ENCODE measurements around the gene SCN4B. TPM values are rescaled to one million over a fixed set of nuclear protein-coding genes. Genes with fewer than 3 reads are reported as not detected.

The SCN4B gene
- total RNA-seq, 1 experiment from 2014 or later, result 1.6 TPM

- Mint-ChIP-seq H3K27ac (no peak overlapping the region), H3K4me3 (no peak overlapping the region), H3K9me3 (peaks cover 0 to 2% of the 10 kb centered on the region in 2 experiments; a peak in 2 of 5 replicates), H3K36me3 (ENCODE audit: insufficient read depth in 1 of 3, low read depth in 3 of 3) (no peaks in the 10 kb centered on the region), H3K4me1 (peaks cover 6 to 12% of the 10 kb centered on the region in 2 experiments), H3K27me3 (ENCODE audit: low read depth) (peaks cover 8% of the 10 kb centered on the region)
- Histone ChIP-seq H3K9ac (ENCODE audit: extremely low read depth, insufficient read length, low read length) (no peak overlapping the region), H3K18ac (ENCODE audit: insufficient read length, low read depth, low read length) (no peak overlapping the region), H4K91ac (ENCODE audit: insufficient read length, low read depth, low read length) (no peak overlapping the region), H3K79me1 (ENCODE audit: insufficient read depth, low read depth, low read length, poor library complexity, severe bottlenecking) (no peaks in the 10 kb centered on the region), H2BK120ac (ENCODE audit: low read depth, low read length, poor library complexity, severe bottlenecking) (no peak overlapping the region), H3K23me2 (ENCODE audit: insufficient read length, low read depth, low read length, poor library complexity, severe bottlenecking) (no peaks in the 10 kb centered on the region), H4K20me1 (ENCODE audit: control insufficient read depth, insufficient read depth, insufficient read length) (no peaks in the 10 kb centered on the region), H3K4me1 (ENCODE audit: insufficient read depth, low read length) (no peaks in the 10 kb centered on the region), H3K27ac (ENCODE audit: insufficient read length, low read depth, low read length) (no peak overlapping the region), H3K4me2 (ENCODE audit: insufficient read depth, insufficient read length, low read length) (no peak overlapping the region), H3K14ac (ENCODE audit: insufficient read depth, low read length) (no peak overlapping the region), H2AK5ac (ENCODE audit: insufficient read length, low read length) (no peak overlapping the region), H2BK20ac (ENCODE audit: low read depth, low read length, poor library complexity, severe bottlenecking) (no peak overlapping the region), H3K56ac (ENCODE audit: insufficient read length, low read depth, low read length) (no peak overlapping the region), H2BK5ac (ENCODE audit: insufficient read length, low read length) (no peak overlapping the region), H3K23ac (ENCODE audit: insufficient read length, low read depth, low read length) (no peak overlapping the region), H3T11ph (ENCODE audit: low read length) (no peak overlapping the region), H3K79me2 (ENCODE audit: insufficient read depth, low read length) (no peaks in the 10 kb centered on the region), H3K27me3 (ENCODE audit: insufficient read depth, low read length) (no peaks in the 10 kb centered on the region), H2AFZ (ENCODE audit: low read length) (no peak overlapping the region), H2BK15ac (ENCODE audit: low read depth, low read length) (no peak overlapping the region), H3K9me3 (ENCODE audit: control insufficient read depth, low read depth, low read length) (no peaks in the 10 kb centered on the region), H4K8ac (replicated peaks; ENCODE audit: insufficient read length, low read depth, low read length) (no peak overlapping the region), H4K5ac (ENCODE audit: insufficient read length, low read depth, low read length) (no peak overlapping the region), H3K4ac (ENCODE audit: low read depth, low read length) (no peak overlapping the region), H2BK12ac (ENCODE audit: insufficient read length, low read depth, low read length) (no peak overlapping the region)
- no peak for TF ChIP-seq CTCF (conservative IDR thresholded peaks at IDR 0.05)
- WGBS (ENCODE audit: extremely low coverage, insufficient read length, low lambda C conversion rate), result no CpG with 5 or more reads among the region's 8 CpGs
- no peak for DNase-seq
These were observed 27.6 kb downstream of the SCN4B start for GRCh38 chr11:118124929-118125535.
